Ovary (tissue), 9 donors: ENCODE data around the gene WDR38. TPM values are rescaled to one million over a fixed set of nuclear protein-coding genes. Genes with fewer than 3 reads are reported as not detected.

ENCODE experiments used
- DNase-seq, 5 donors: peaks; one replicate each; pipeline ENCODE4 v3.0.0-alpha.2; 2019 to 2020
- H3K27ac ChIP-seq, 2 donors: fragments of 200-600 bp; one replicate each; pipeline versions ENCODE4 v1.5.1 to v1.8.0; 2019 to 2022
- H3K27me3 ChIP-seq: fragments of 200-600 bp; one replicate; pipeline ENCODE4 v1.8.0; 2022
- H3K36me3 ChIP-seq: fragments of 200-600 bp; sonication (generic); one replicate; pipeline ENCODE4 v1.5.1; 2019
- H3K4me1 ChIP-seq: one replicate; pipeline ENCODE4 v1.8.1; 2013; ENCODE audit warnings: mild to moderate bottlenecking, moderate library complexity; ENCODE audit not compliant: insufficient read depth
- H3K4me3 ChIP-seq: fragments of 200-600 bp; sonication (generic); one replicate; pipeline ENCODE4 v1.5.1; 2017
- H3K9me3 ChIP-seq, 2 donors: fragments of 200-600 bp in 1 of 2; sonication (generic) in 1 of 2; one replicate each; pipeline versions ENCODE4 v1.5.1 to v1.8.1; 2013 to 2019; ENCODE audit warnings: mild to moderate bottlenecking in 1 of 2, moderate library complexity in 1 of 2
- EP300 ChIP-seq: sonication (generic); formaldehyde crosslinking; IDR thresholded peaks from one replicate; pipeline ENCODE4 v1.6.1; 2017; ENCODE audit warnings: antibody characterized with exemption
- POLR2A ChIP-seq: fragments of 450-650 bp; IDR thresholded peaks from one replicate; pipeline ENCODE4 v1.6.1; 2017; ENCODE audit warnings: antibody characterized with exemption, mild to moderate bottlenecking, moderate library complexity
- WGBS, 3 donors: extraction: QIAGEN DNeasy Blood & Tissue Kit in 1 of 3; methylation state at CpG; one replicate each; pipeline versions ENCODE4 v1.1.5 to v1.1.7; 2013 to 2017; 5-methylcytosine and 5-hydroxymethylcytosine counted together
- intact Hi-C, 4 donors: fragments of 100-400 bp; cut with DNase I; formaldehyde crosslinking; loops; one replicate each; pipeline versions ENCODE4 v1.11.0 to v1.15.1; 2022 to 2023
- polyA plus RNA-seq, 2 donors: library from polyadenylated mRNA; stranded (reverse); fragments of 200-250 nt in 1 of 2; fragments of 350-450 nt in 1 of 2; fragmentation: Illumina TruSeq in 1 of 2; extraction: RNeasy Lipid Tissue Mini Kit (QIAGEN cat#74804) in 1 of 2; gene quantifications; one replicate each; pipeline ENCODE4 v1.2.3, GENCODE V29; 2013 to 2014
- total RNA-seq, 7 donors: library from RNA; depleted of rRNA in 2 of 7; stranded (reverse); fragments of >200 nt in 2 of 7; fragmentation: NEBNext Ultra II Directional in 3 of 7; extraction: Animal tissue kit (Norgen Biotek cat#: 25700) in 3 of 7; gene quantifications; one replicate each; pipeline versions ENCODE4 v1.1.0 to v1.2.4, GENCODE V29; 2016 to 2023
- TF ChIP-seq, protein P1 (sequence below), 3 donors: fragments of 450-650 bp in 2 of 3; fragments of 200-600 bp in 1 of 3; IDR thresholded peaks; one replicate each; pipeline versions ENCODE4 v1.5.1 to v1.8.0; 2016 to 2022; ENCODE audit warnings: antibody characterized with exemption in 3 of 3, mild to moderate bottlenecking in 1 of 3
- donor health status: DM: no; HTN: no; CAD: no; lungs with moderate emphysema.
- donor health status: DM: no; HTN: no; CAD: no.
- donor health status: Bipolar disorder and iron deficiency.
- donor health status: DM: yes; HTN: yes; CAD: no.
- donor health status: DM: no; HTN: no; CAD: no.
- donor health status: DM: yes; HTN: yes; CAD: no.

WDR38 gene
- total and polyA plus RNA-seq, 9 donors, result 0.94 to 22.5 (median 1.4) TPM; not detected in 5

DNA sequence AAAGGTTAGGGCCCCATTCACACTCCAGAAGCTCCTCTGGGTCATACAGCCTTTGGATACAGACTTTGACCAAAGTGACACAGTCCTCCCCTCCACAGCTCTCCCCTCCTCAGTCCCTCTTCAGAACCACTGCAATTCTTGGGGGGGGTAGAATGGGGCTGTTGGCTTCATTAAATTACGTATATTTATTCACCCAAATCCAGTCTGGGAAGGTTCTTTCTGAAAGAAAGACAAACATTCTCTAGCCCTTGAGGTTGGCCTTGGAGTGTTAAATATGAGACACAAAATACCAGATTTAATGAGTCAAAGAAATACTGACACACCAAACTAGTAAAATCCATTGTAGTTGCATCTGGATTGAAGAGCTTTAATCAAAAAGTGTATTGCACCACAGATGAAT is 24.8 kb downstream of the WDR38 start:
- intact Hi-C loops, result loop anchor here in 1 of 4 donors (10.0 kb wide), 1 partner anchor 57 kb away; no protein-coding TSS in a partner anchor
- Histone ChIP-seq H3K9me3 (no peaks in the 10 kb centered on the region), H3K27me3 (no peaks in the 10 kb centered on the region), H3K27ac (no peak overlapping the region), H3K36me3 (no peaks in the 10 kb centered on the region), H3K4me1 (peaks cover 2% of the 10 kb centered on the region), H3K4me3 (no peak overlapping the region)
- TF ChIP-seq POLR2A (no peak), EP300 (no peak)
- TF ChIP-seq, protein P1, sequence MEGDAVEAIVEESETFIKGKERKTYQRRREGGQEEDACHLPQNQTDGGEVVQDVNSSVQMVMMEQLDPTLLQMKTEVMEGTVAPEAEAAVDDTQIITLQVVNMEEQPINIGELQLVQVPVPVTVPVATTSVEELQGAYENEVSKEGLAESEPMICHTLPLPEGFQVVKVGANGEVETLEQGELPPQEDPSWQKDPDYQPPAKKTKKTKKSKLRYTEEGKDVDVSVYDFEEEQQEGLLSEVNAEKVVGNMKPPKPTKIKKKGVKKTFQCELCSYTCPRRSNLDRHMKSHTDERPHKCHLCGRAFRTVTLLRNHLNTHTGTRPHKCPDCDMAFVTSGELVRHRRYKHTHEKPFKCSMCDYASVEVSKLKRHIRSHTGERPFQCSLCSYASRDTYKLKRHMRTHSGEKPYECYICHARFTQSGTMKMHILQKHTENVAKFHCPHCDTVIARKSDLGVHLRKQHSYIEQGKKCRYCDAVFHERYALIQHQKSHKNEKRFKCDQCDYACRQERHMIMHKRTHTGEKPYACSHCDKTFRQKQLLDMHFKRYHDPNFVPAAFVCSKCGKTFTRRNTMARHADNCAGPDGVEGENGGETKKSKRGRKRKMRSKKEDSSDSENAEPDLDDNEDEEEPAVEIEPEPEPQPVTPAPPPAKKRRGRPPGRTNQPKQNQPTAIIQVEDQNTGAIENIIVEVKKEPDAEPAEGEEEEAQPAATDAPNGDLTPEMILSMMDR (IDR thresholded peaks at IDR 0.05), result no peak
- no peak for DNase-seq
- 13 to 45% (median 23%) methylated on average over 1 of the region's 1 CpG for WGBS, 3 donors

DNA sequence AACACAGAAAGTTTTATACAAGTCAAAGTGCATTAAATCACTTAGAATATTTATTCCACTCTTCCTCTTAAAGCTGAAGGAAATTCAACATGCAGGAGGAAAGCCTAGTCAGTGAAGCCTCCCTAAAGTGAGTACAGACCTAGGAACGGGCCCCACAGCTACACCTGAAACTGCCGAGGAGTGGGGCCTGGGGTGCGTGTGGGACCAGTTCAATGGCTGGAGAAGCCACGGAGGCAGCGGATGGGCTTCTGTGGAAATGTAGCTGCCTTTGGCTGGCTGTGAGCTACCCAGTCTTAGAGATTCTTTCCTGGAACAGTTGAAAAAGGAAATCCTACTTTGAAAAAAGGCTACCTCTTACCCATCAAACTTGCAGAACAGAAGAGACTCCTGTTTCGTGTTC is 25.3 kb downstream of the WDR38 start:
- TF ChIP-seq EP300 (no peak), POLR2A (no peak)
- TF ChIP-seq, protein P1 (IDR thresholded peaks at IDR 0.05), result no peak
- peak overlapping the region in 1 of 2 donors; percentile 2 for H3K27ac ChIP-seq
- H3K27me3 ChIP-seq, result no peaks in the 10 kb centered on the region
- no peak for DNase-seq
- no peak overlapping the region for H3K4me3 ChIP-seq
- no peaks in the 10 kb centered on the region for H3K9me3 ChIP-seq
- H3K4me1 ChIP-seq, result peaks cover 2% of the 10 kb centered on the region
- WGBS, 3 donors, result 78 to 80% (median 78%) methylated on average over 6 of the region's 6 CpGs
- intact Hi-C loops, result loop anchor here in 1 of 4 donors (10.0 kb wide), 1 partner anchor 56 kb away; no protein-coding TSS in a partner anchor
- H3K36me3 ChIP-seq, result no peaks in the 10 kb centered on the region

DNA sequence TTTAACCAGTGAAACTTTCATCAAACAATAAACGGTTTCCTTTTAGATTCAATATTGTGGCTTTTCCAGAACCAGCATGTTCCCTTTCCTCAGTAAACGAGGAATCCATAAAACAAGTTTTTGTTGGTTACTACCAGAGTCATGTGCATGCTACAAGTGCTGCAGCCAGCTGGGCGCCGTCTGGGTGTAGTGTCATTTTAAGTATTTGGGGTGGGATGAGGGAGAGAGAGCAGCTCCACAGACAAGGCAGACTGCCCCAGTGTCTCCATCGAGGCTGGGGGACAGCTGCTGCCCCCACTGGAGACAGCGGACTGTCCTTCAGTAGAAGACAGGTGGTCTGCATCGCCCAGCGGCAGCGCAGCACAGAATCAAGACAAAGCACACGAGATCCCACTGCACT is 26.0 kb downstream of the WDR38 start:
- Histone ChIP-seq H3K36me3 (no peaks in the 10 kb centered on the region), H3K9me3 (no peaks in the 10 kb centered on the region), H3K4me1 (peaks cover 2% of the 10 kb centered on the region), H3K4me3 (no peak overlapping the region), H3K27me3 (no peaks in the 10 kb centered on the region), H3K27ac (peak overlapping the region in 1 of 2 donors; percentile 2)
- DNase-seq, result no peak
- intact Hi-C loops, result loop anchor here in 1 of 4 donors (10.0 kb wide), 1 partner anchor 56 kb away; no protein-coding TSS in a partner anchor
- TF ChIP-seq, protein P1 (IDR thresholded peaks at IDR 0.05), result no peak
- TF ChIP-seq EP300, result no peak
- WGBS, 3 donors, result 16 to 32% (median 30%) methylated on average over 10 of the region's 10 CpGs

DNA sequence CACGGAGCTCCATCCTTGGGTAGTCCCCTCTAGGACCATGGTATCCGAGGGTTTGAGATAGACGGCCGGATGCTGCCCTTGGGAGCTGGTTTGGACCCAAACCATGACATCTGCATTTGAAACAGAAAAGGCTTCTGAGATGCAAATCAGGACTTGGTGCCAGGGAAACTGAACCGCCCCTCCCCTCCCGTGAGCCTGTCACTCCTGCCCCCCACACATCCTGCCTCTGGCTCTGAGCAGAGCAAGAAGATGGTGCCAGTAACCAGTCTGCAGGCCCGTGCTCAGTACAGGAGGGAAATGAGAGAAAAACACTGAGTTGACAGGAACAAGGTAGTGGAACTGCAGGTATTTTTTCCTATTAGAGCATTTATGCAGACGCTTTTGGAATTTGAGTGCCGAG is 27.2 kb downstream of the WDR38 start:
- Histone ChIP-seq H3K9me3 (no peaks in the 10 kb centered on the region), H3K4me1 (peaks cover 2% of the 10 kb centered on the region), H3K36me3 (no peaks in the 10 kb centered on the region), H3K4me3 (no peak overlapping the region), H3K27me3 (no peaks in the 10 kb centered on the region), H3K27ac (no peak overlapping the region)
- no peak for DNase-seq
- TF ChIP-seq, protein P1 (IDR thresholded peaks at IDR 0.05), result no peak
- no peak for TF ChIP-seq POLR2A
- no peak for TF ChIP-seq EP300
- intact Hi-C loops, result no loop called here
- 68 to 73% (median 71%) methylated on average over 9 of the region's 9 CpGs for WGBS, 3 donors
